GM18870 (cell line): ENCODE results near the gene PCNT.

Experiments
- ATAC-seq: cut with Tn5 transposase; IDR thresholded peaks from one replicate; pipeline ENCODE4 v1.9.1; 2021; ENCODE audit warnings: moderate library complexity; ENCODE audit not compliant: unreplicated experiment

Gene PCNT

DNA sequence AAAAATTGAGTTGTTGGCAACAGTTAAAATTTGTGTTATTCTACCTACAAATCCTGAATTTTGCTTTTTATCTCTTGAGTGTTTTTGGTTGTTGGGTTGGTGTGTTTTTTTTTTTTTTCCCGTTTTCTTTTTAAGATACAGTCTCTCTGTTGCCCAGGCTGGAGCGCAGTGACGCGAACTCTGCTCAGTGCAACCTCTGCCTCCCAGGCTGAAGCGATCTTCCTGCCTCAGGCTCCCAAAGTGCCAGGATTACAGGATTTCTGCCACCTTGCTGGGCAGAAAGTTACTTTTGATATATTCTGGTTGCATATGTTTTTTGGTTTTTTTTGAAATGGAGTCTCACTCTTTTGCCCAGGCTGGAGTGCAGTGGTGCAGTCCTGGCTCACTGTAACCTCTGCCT lies 4.2 kb downstream of the PCNT start:
- no peak for ATAC-seq

DNA sequence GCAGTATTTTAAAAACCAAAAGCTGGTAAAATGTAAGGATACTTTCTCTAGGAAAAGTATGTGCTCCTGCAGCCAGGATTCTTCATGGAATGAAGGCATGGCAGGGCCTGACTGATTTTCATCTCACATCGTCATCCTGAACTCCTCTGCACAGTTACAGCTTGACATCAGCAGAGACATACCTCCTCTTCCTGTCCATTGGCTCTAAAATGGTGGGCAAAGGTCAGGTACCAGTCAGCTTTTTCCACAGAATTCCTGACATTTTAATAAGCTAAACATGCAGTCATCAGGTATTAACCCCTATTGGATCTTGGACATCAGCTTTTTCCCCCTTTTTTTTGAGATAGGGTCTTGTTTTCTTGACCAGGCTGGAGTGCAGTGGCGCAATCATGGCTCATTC lies 5.8 kb downstream of the PCNT start:
- ATAC-seq, result no peak

DNA sequence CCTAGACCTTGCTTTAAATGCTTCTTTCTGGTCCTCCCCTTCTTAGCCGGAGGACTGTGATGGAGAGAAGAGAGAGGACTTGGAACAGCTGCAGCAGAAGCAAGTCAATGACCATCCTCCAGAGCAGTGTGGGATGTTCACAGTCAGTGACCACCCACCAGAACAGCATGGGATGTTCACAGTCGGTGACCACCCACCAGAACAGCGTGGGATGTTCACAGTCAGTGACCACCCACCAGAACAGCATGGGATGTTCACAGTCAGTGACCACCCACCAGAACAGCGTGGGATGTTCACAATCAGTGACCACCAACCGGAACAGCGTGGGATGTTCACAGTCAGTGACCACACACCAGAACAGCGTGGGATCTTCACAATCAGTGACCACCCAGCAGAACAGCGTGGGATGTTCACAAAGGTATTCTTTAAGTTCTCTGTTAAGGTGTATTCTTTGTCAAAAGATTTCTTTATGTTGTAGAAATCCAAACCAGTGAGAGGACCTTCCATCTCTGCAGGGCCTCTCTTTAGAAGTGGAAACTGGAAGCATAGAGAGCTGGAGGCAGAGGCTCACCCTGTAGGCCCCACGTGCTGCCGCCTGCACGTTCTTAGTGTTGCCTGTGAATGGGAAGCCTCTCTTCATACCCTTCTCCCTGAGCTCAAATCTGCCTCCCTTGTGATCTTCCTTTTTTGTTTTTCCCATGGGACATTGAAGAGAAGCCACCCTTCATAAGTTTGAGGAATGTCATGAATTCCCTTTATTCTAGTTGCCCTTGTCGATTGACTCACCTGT lies 10.6 kb downstream of the PCNT start:
- ATAC-seq, result no peak

DNA sequence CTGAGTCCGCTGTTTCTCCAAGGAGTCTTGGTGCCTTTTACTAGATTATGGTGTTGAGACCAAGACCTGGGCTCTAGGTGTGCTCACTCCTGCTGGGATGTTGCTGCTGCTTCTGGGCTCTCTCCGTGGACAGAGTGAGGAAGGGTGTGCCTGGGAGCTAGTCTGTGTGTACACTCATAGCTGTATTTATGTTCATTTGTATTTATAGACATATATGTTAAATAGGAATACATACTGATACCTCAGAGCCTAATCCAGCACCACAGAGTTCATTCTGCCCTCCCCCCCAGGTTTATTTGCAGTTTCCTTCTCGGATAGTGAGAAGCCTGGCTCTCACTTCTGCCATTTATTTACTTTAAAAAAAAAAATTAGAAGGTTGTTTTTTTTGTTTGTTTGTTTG lies 12.6 kb downstream of the PCNT start:
- no peak for ATAC-seq

DNA sequence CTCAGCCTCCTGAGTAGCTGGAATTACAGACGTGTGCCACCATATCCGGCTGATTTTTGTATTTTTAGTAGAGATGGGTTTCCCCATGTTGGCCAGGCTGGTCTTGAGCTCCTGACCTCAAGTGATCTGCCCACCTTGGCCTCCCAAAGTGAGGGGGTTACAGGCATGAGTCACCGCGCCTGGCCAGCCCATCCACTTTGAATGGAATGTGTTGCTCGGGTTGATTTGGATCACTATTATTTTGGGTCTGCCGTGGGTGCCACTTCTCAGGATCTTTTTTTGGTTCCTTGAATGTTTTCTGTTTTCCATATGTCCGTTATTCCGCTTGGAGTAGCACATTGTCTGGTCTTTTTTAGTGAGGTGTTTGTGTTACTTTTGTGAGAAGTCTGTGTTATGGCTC lies 17.0 kb downstream of the PCNT start:
- ATAC-seq, result no peak

DNA sequence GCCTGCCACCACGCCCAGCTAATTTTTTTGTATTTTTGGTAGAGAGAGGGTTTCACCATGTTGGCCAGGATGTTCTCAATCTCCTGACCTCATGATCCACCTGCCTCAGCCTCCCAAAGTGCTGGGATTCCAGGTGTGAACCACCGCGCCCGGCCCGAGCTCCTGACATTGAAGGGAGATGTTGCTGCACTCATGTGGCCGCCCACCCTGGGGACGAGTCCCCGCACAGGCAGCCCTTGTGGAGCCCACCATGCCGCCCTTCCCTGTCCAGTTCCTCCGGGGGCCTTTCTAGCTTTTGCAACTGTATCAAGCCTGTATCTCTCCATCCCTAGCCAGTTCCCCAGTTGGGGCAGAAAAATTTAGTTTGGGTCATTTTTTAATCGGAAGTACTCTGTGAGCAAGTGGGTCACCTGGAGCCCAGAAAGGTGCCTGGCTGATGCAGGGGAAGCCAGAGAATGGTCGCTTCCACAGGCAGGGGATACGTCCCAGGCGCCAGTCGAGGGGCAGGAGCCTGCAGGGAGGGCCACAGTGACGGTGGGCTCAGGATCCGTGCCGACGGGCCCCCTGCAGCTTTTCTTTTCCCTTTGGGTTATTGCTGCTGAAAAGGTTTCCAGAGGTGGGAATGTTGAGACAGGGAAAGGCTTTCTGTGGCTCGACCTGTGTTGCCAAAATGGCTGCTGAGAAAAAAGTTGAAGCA lies 20.4 kb downstream of the PCNT start:
- ATAC-seq, result no peak

DNA sequence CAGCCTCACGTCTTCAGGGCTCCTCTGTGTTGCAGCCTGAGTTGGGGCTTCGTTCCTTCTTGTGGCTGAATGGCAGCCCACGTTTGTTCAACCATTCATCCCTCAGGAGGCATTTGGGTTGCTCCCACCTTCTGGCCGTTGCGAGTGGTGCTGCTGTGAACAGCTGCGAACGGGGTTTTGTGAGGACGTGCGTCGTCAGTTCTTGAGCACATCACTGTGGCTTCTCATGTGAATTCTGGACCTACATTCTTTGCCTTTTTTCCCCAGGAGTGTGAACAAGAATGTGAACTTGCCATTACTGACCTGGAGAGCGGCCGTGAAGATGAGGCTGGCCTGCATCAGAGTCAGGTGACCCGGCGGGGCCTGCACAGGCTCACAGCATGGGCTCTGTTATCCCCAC lies 21.9 kb downstream of the PCNT start:
- no peak for ATAC-seq

DNA sequence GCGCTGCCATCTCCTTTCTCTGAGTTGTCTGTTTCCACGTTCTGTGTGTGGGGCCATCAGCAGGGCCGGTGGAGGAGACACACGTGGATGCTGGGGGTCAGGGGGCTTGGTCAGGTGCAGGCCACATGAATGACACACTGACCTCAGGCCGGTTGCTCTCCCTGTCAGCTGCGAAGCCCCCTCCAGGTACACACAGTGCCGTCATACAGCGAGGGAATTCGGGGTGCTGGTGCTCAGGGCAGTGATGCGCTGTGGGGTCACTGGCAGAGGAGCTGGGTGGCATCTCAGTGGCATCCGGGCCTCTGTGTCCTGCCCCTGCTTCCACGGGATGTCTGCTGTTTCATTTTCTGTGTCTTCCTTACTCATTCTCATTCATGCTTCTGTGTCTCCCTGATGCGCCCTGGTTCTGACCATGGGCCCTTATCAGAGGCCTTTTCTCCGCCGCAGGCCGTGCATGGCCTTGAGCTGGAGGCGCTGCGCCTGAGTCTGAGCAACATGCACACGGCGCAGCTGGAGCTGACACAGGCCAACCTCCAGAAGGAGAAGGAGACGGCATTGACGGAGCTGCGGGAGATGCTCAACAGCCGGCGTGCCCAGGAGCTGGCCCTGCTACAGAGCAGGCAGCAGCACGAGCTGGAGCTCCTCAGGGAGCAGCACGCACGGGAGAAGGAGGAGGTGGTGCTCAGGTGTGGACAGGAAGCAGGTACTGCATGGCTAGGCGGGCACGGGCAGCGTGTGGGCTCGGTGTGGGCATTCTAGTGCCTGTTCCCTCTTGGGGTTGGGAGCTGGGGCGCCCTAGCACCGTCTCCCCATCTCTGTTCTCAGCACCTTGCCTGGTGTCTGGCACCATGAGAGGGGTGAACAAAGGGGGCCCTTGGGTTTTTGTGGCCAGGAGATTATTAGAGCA lies 22.6 kb downstream of the PCNT start:
- ATAC-seq, result no peak

DNA sequence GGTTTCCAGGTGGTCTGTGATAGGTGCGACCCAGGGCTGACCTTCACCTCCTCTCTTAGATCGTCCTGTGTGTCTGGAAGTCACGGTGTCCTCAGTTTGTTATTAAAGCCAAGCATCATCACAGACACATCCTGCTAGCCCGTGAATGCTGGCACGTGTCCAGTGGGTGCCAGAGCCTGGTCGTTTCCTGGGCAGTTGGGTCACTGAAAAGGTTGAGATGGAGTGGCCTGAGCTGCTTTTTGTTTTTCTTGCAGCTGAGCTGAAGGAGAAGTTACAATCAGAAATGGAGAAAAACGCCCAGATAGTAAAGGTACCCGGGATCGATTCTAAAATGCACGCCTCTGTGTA lies 23.2 kb downstream of the PCNT start:
- no peak for ATAC-seq

DNA sequence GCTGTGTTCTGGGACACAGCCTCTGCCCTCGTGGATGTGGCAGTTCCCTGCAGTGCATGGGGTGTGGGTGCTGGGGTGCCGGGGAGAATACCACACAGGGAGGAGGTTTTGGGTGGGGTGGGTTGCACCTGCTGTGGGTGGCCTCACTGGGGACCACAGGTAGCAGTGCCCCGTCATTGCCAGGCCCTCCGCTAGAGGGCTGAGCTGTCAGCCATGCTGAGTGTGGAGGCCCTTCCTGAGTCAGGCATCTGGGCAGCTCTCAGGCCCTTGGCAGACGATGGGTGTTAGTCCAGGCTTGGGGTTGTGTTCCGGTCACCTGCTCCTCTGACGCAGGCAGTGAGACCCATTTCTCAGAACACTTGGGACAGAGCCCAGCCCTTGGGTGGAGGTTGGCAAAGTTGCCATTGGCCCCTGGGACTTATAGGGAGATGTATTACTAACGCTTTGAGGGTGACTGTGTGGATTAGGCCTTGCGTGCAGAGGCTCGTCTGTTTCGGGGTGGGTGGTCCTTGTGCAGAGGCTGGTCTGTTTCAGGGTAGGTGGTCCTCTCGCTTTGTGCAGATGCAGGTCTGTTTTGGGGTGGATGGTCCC lies 23.9 kb downstream of the PCNT start:
- ATAC-seq, result no peak

DNA sequence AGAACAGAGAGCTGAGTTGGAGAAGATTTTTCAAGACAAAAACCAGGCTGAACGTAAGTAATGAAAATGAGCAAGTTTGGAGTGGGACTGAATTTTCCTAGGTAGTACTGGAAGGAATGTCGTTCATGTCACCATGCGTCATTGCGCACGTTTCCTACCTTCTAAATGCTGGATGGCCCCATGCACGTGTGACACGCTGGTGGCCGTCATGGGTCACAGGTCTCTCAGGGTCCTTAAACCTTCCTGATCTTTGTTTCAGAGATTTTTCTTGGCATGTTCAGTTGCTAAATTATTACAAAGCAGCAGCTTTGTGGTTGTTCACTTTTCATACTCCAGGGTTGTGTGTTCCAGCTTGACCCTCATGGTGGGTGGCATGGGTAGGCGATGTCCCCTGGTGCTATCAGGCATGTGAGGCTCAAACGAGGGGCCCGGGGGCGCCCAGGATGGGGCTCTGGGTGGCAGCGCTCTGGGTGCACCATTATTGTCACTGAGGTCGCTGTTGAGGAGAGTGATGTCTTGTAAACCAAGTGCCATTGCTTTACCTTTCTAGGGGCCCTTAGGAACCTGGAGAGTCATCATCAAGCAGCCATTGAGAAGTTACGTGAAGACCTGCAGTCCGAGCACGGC lies 25.3 kb downstream of the PCNT start:
- no peak for ATAC-seq

DNA sequence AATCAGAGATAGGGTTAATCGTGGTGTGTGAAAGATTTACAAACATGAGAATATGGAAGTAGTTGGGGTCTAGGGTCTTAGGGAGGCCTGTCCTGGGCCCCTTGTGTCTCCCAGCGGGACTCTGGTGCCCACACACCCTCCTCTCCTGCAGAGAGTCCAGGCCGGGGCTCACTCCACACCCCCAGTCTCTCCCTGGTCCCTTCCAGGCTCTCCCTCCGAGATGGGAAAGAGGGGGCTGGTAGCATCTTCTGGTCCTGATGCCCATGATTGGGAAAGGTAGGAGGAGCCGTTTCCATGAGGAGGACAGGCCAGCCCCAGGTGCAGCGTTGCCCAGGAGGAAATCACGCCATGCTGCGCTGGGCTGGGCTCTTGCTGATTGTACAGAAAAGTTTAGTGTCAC lies 26.6 kb downstream of the PCNT start:
- no peak for ATAC-seq

DNA sequence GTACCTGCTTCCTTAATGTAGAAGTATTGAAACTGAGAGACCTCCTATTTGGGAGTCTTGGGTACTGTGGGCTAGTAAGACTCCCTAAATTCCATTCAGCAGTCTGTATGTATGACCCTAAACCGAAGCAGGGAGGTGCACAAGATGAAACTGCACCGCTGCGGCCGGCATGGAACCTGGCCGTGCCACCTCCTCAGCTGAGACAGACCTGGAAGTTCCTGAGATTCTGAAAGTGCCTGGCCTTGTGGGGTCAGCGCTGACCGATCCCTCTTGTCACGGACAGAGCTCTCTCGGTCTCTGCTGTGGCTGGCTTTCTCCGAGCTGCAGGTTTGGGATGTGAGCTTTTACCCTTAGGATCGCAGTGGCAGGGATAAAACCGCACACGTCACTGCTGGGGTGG lies 27.0 kb downstream of the PCNT start:
- no peak for ATAC-seq

DNA sequence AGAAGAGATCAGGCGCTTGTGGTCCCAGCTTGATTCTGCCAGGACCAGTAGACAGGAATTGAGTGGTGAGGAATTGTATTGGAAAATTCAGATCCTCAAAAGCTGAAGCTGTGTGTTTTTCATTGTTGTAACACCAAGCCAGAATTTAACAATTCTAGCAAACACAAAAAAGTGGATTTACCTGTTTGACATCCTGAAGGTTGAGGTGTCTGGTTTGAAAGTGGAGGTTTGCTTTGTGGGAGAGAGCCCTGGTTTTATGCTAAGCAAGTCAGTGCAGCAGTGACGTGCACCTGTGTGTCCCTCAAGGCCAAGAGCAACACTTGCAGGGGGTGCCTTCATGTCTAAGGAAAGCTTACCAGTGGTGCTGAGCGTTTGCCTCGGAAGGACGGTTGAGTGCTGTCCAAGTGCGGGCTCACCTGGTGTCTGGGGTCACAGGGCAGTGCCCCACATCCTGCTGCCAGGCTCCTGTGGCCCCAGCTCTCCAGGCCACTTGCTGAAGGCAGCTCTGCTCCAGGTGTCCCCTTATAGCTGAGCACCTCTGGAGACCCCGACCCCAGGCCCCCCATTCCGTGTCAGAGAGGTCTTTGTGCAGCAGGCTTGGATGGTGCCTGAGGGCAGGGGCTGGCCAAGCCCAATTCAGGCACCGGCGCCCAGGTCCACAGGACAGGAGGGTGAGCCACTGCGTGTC lies 27.7 kb downstream of the PCNT start:
- no peak for ATAC-seq

DNA sequence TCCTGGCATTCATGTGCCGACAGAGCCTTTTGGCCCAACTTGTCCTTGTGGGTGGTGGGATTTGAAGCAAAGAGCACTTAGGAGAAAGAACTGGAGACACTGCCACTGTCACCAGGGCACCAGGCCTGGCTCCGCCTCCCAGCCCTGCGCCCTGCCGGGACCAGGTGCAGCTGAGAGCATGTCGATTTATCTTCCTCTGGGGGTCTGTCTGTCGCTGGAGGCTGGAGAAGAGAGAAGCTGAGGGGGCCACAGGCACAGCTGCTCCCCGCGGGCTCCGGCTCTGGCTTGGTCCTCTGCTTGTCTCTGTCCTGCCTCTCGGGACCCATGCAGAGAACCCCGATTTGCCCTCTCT lies 28.2 kb downstream of the PCNT start:
- no peak for ATAC-seq

DNA sequence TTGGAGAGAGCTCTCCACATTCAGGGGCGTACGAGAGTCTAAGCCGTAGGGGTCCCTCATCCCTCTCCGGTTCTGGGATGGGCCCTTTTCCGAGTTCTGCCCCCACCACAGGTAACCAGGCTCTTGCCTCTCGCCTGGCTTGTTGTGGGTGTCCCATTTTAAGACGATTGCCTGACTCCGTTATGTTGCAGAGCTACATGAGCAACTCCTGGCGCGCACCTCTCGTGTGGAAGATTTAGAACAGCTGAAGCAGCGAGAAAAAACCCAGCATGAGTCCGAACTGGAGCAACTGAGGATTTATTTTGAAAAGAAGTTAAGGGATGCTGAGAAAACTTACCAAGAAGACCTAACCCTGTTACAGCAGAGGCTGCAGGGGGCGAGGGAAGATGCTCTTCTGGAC lies 29.0 kb downstream of the PCNT start:
- ATAC-seq, result no peak

DNA sequence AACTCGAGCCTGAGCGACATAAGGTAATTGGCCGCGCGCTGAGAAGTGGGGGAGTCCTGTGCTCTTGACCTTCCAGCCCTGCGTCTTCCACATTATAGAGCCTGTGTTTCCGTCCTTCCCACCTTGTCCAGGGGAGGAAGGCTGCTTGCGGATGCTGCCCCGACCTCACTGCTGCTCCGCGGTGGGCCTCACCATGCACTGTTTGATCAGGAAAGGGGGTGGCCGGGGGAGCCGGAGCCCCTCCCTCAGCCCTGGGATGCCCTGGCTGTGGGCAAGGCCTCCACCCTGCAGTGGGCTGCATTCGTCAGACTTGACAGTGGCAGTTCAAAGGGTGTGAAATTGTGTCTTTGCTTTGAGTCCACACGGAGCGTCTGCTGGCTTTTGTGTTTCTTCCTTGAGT lies 30.1 kb downstream of the PCNT start:
- no peak for ATAC-seq

DNA sequence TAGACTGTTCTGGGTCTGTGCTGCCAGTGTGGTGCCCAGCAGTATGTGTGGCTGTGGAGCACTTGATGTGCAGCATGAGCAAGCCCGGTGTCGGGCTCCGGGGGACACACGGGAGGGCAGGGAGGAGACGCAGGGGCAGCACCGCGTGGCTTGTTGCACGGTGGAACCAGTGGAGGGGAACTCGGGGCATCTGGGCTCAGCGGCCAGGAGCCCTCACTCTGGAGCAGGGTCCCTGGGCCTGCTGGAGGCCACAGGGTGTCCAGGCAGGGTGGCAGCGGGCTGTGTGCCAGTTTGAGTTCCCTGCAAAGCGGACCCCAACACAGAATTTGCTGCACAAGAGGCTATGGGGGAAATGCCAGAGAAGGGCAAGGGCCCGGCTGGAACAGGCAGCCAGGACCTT lies 30.6 kb downstream of the PCNT start:
- no peak for ATAC-seq

DNA sequence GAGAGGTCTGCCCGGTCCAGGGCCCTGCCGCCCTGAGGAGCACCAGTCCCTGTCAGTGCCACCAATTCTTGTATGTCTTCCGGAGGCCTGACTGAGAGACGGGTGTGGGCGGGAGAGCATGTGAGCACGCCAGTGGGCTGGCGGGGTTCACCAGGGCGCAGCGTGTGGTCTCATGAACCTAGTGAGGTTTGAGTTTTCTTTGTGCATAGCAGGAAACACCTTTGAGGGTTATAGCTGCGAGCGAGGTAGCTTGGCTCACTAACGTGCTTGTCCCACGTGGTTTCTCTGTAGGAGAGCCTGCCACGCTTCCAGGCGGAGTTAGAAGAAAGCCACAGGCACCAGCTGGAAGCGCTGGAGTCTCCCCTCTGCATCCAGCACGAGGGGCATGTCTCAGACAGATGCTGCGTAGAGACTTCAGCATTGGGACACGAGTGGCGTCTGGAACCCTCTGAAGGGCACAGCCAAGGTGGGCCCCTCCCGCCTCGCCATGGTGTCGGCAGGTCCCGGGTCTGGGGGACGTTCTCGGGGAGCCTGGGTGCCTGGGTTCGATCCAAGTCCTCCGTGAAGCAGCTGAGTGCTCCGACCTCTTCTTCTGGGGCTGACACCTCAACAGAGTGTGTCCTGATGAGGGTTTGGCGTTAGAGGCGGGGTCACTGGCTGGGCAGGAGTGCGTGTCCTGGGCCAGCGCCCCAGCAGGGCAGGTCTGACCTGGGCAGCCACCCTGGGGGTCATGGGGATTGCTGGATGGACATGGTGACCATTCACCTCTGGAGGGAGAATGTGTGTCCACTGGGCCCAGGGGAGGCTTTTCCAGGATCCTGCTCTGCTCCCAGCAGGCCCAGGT lies 31.4 kb downstream of the PCNT start:
- no peak for ATAC-seq

DNA sequence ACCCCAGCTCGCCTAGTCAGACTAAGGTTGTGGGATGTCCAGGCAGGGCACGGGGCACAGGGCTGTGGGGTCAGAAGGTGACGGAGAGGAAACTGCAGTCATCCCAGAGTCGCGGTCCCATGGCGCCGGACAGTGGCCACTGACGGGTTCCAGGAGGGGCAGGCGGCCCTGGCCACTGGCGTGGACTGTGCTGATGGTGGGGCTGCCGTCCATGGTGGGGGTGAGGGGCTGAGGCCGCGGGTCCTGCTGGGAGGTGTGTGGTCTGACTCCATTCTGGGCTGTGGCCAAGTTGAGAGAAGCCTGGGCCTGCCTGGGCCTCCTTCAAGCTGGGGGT lies 32.0 kb downstream of the PCNT start:
- no peak for ATAC-seq
